Endothelial cell of umbilical vein (primary cell): ENCODE data around the gene GPR61. TPM values are rescaled to one million over a fixed set of nuclear protein-coding genes. Genes with fewer than 3 reads are reported as not detected.

ENCODE experiments used
- BruUV-seq: library from RNA; stranded (reverse); fragments of 400-500 nt; replicated peaks from 2 replicates; lab custom pipeline; 2021; lab: Mats Ljungman, UMichigan
- CTCF ChIA-PET: fragments of 300-600, 350-600 bp; sonication (Branson Sonifier 250); formaldehyde crosslinking; loops from one replicate; lab custom pipeline; 2021; ENCODE audit warnings: antibody characterized with exemption, inconsistent platforms; lab: Charles Lee
- POLR2A ChIA-PET: fragments of 300-600, 350-600 bp; sonication (Branson Sonifier 250); formaldehyde crosslinking; loops from one replicate; lab custom pipeline; 2021; ENCODE audit warnings: antibody characterized with exemption, inconsistent platforms; lab: Charles Lee
- DNase-seq: peaks from one replicate; pipeline ENCODE4 v3.0.0-alpha.2; 2011; ENCODE audit warnings: low read depth, low spot score
- FAIRE-seq: peaks from 2 replicates; lab custom pipeline; 2011; peaks lifted over from hg19 to GRCh38; lab: Jason Lieb, UNC
- H2AFZ ChIP-seq: 2 replicates; pipeline ENCODE4 v1.6.0; 2012; ENCODE audit warnings: low read depth, low read length, control low read depth, inconsistent platforms
- H3K27ac ChIP-seq: 2 replicates; pipeline ENCODE4 v1.5.1; 2011; ENCODE audit warnings: low read depth, mild to moderate bottlenecking, control low read depth, low read length, moderate library complexity; ENCODE audit not compliant: insufficient read depth
- H3K27me3 ChIP-seq, 2 experiments: 2 replicates each; pipeline versions ENCODE4 v1.6.0 to v1.6.1; 2011; ENCODE audit warnings: low read length in 2 of 2, mixed read lengths in 1 of 2; ENCODE audit not compliant: control insufficient read depth in 2 of 2, insufficient read depth in 2 of 2
- H3K36me3 ChIP-seq, 2 experiments: 2 replicates in 1 of 2; 3 replicates in 1 of 2; pipeline ENCODE4 v1.5.1; 2011; ENCODE audit warnings: low read length in 2 of 2, mild to moderate bottlenecking in 1 of 2, moderate library complexity in 1 of 2; ENCODE audit not compliant: control insufficient read depth in 2 of 2, insufficient read depth in 2 of 2; ENCODE audit errors: extremely low read depth in 1 of 2
- H3K4me1 ChIP-seq: 3 replicates; pipeline ENCODE4 v1.5.1; 2011; ENCODE audit warnings: mild to moderate bottlenecking, low read length; ENCODE audit not compliant: control insufficient read depth, insufficient read depth; ENCODE audit errors: extremely low read depth
- H3K4me2 ChIP-seq: 2 replicates; pipeline ENCODE4 v1.6.1; 2011; ENCODE audit warnings: low read length, control low read depth, mixed read lengths; ENCODE audit not compliant: insufficient read depth
- H3K4me3 ChIP-seq, 3 experiments: fragments of 200-600 bp in 1 of 3; sonication (generic), shearing (Covaris generic) in 1 of 3; replicated peaks in 1 of 3; 2 replicates each; pipeline ENCODE4 v1.5.1; 2011 to 2016; ENCODE audit warnings: control low read depth in 3 of 3, low read length in 3 of 3, mild to moderate bottlenecking in 2 of 3, inconsistent platforms in 1 of 3, low read depth in 1 of 3, moderate library complexity in 1 of 3; ENCODE audit not compliant: insufficient read depth in 1 of 3
- H3K79me2 ChIP-seq: 2 replicates; pipeline ENCODE4 v1.6.0; 2012; ENCODE audit warnings: low read length, inconsistent platforms; ENCODE audit not compliant: control insufficient read depth, insufficient read depth
- H3K9ac ChIP-seq: replicated peaks from 2 replicates; pipeline ENCODE3; 2011; ENCODE audit warnings: low read length, control low read depth; ENCODE audit not compliant: insufficient read depth; ENCODE audit errors: extremely low read depth
- H3K9me1 ChIP-seq: replicated peaks from 3 replicates; pipeline ENCODE4 v1.6.0; 2011; ENCODE audit warnings: mild to moderate bottlenecking, low read length; ENCODE audit not compliant: control insufficient read depth, insufficient read depth; ENCODE audit errors: extremely low read depth
- H3K9me3 ChIP-seq: replicated peaks from 2 replicates; pipeline ENCODE4 v1.5.1; 2012; ENCODE audit warnings: low read length, inconsistent platforms; ENCODE audit not compliant: control insufficient read depth, insufficient read depth
- H4K20me1 ChIP-seq: replicated peaks from 2 replicates; pipeline ENCODE3; 2011; ENCODE audit warnings: mild to moderate bottlenecking, low read length; ENCODE audit not compliant: control insufficient read depth, insufficient read depth; ENCODE audit errors: extremely low read depth
- JUN ChIP-seq: IDR thresholded peaks from 2 replicates; pipeline ENCODE4 v1.6.1; 2011; ENCODE audit warnings: borderline replicate concordance, low read depth; ENCODE audit not compliant: insufficient read length, insufficient read depth
- MYC ChIP-seq: IDR thresholded peaks from one replicate; pipeline ENCODE4 v1.6.1; 2011; ENCODE audit warnings: mild to moderate bottlenecking, low read depth, low read length
- POLR2AphosphoS5 ChIP-seq: IDR thresholded peaks from 2 replicates; pipeline ENCODE4 v1.6.1; 2012; ENCODE audit warnings: low read depth, mild to moderate bottlenecking, control low read depth, low read length, moderate library complexity; ENCODE audit not compliant: insufficient read depth
- dilution Hi-C: fragments of 300-500 bp; cut with MboI; formaldehyde crosslinking; loops from one replicate; pipeline ENCODE4 v1.15.0; 2019; ENCODE audit warnings: low sequenced_read_pairs; ENCODE audit not compliant: extremely low pct_ligation_motif_present
- intact Hi-C: fragments of 100-400 bp; cut with micrococcal nuclease; formaldehyde crosslinking; loops from one replicate; pipeline ENCODE4 v1.10.0; 2022
- polyA plus RNA-seq, 4 experiments: library from polyadenylated mRNA; depleted of rRNA in 3 of 4; stranded (reverse) in 3 of 4; unstranded in 1 of 4; fragments of >200 nt; gene quantifications; 2 replicates each; pipeline versions ENCODE4 v1.2.1 to v1.2.3, GENCODE V29; 2011 to 2012; ENCODE audit warnings: missing spikeins in 1 of 4
- total RNA-seq: library from RNA; stranded (reverse); gene quantifications from 2 replicates; pipeline ENCODE4 v1.2.3, GENCODE V29; 2021

The GPR61 gene
- total and polyA plus RNA-seq, 2 donors (not counting 3 experiments of a cell fraction or from before 2014, with no cell fraction given) = not detected

DNA sequence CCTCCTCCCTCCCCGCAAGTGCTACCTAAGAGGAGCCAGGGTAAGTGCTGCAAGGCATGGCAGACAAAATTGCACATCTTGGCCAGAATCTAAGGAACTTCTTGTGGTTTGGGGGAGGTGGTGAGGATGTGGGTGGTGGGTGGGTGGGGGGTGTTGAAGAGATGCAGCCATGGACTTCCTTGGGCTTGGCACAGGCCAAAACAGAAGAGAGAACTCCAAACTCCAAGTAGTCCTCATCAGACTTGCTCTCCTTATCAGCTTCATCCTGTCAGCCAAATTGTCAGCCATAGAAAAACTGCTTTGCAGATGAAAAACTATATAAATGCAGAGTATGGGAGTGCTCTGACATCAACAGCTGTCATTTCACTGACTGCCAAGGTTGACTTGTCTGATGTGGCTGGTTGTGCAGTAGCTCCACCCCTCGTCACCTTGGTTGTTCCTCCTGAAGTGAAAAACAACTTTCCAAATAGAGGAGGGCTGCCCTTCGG lies 37.3 kb upstream of the GPR61 start:
- Histone ChIP-seq H3K4me1 (peaks cover 7% of the 10 kb centered on the region), H3K4me2 (no peak overlapping the region), H3K36me3 (peaks cover 0 to 2% of the 10 kb centered on the region in 2 experiments), H3K27me3 (peaks cover 0 to 2% of the 10 kb centered on the region in 2 experiments), H3K9me3 (no peaks in the 10 kb centered on the region), H4K20me1 (no peaks in the 10 kb centered on the region), H3K9me1 (no peaks in the 10 kb centered on the region), H3K27ac (no peak overlapping the region), H3K79me2 (peaks cover 2% of the 10 kb centered on the region), H3K4me3 (no peak overlapping the region), H2AFZ (no peak overlapping the region), H3K9ac (no peak overlapping the region)
- CTCF ChIA-PET = interaction anchor here (1.4 to 23.0 kb wide), 4 partner anchors 11 to 29 kb away, joined by 3 to 955 read pairs (median 6); partner anchors contain the start of gene GPR61
- intact Hi-C loops = no loop called here
- no peak for TF ChIP-seq JUN
- FAIRE-seq (no peak), DNase-seq (no peak)
- no TSS peak for BruUV-seq
- POLR2A ChIA-PET = no interaction called here
- dilution Hi-C loops = no loop called here

DNA sequence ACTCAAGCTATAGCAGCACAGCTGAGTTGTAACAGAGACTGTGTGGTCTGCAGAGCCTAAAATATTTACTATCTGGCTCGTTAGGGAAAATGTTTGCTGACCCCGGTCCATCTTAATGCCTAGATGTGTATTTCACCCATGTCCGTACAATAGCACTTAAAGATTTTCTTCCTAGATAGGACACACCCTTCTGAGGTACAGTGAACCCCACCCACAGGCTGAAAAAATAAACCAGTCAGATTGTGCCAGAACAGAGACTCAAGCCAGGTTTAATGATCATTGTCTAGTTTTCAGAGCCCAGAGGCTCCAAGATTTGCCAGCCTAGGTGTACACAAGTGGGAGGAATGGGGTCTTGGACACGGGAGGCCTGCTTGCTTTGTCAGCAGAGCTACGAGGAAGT lies 35.7 kb upstream of the GPR61 start:
- POLR2A ChIA-PET = no interaction called here
- peaks cover 0 to 2% of the 10 kb centered on the region in 2 experiments for H3K27me3 ChIP-seq
- peaks cover 0 to 2% of the 10 kb centered on the region in 2 experiments for H3K36me3 ChIP-seq
- BruUV-seq = no TSS peak
- no peak for DNase-seq
- no peak for TF ChIP-seq POLR2AphosphoS5
- no peak for TF ChIP-seq MYC
- no peaks in the 10 kb centered on the region for H3K9me1 ChIP-seq
- no peaks in the 10 kb centered on the region for H3K9me3 ChIP-seq
- H3K4me2 ChIP-seq = no peak overlapping the region
- dilution Hi-C loops (no loop called here), intact Hi-C loops (no loop called here)
- H2AFZ ChIP-seq = no peak overlapping the region
- FAIRE-seq = no peak
- CTCF ChIA-PET = interaction anchor here (1.4 to 23.0 kb wide), 3 partner anchors 12 to 27 kb away, joined by 5 to 955 read pairs (median 6); partner anchors contain the start of gene GPR61
- no peaks in the 10 kb centered on the region for H4K20me1 ChIP-seq
- H3K9ac ChIP-seq = no peak overlapping the region
- H3K79me2 ChIP-seq = peaks cover 2% of the 10 kb centered on the region
- H3K4me1 ChIP-seq = peaks cover 4% of the 10 kb centered on the region
- no peak overlapping the region for H3K4me3 ChIP-seq
- no peak overlapping the region for H3K27ac ChIP-seq
